Fibroblast of lung (primary cell): ENCODE data around the gene STKLD1.

Experiments used
- EZH2 ChIP-seq: IDR thresholded peaks from 2 replicates; pipeline ENCODE4 v1.5.1; 2012; ENCODE audit warnings: low read length, control low read depth, mild to moderate bottlenecking; ENCODE audit errors: missing control alignments
- TF ChIP-seq, protein P1 (sequence below), 2 donors: IDR thresholded peaks in 1 of 2; conservative IDR thresholded peaks in 1 of 2; 1 replicate in 1 of 2; 2 replicates in 1 of 2; pipeline ENCODE4 v1.5.1; 2011 to 2012; ENCODE audit warnings: low read length in 2 of 2, control low read depth in 1 of 2, inconsistent platforms in 1 of 2, low read depth in 1 of 2, mild to moderate bottlenecking in 1 of 2

DNA sequence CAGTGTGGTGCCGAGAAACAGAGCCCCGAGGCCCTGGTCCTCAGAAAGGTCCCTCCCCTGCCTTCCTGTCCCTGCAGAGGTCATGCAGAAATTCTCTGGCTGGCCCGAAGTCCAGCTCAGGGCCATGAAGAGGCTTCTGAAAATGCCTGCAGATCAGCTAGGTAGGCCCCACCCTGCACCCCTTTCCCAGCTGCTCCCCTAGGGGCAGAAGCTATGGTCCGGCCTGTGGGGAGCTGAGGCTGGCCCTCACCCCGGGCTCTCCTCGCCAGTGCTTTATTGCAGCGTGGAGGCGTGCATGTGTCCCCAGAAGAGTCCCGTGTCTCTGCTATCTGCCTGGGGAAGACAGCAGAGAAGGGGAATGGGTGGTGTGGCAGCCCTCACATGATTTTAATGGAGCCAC is 21.7 kb downstream of the STKLD1 start:
- TF ChIP-seq, protein P1, sequence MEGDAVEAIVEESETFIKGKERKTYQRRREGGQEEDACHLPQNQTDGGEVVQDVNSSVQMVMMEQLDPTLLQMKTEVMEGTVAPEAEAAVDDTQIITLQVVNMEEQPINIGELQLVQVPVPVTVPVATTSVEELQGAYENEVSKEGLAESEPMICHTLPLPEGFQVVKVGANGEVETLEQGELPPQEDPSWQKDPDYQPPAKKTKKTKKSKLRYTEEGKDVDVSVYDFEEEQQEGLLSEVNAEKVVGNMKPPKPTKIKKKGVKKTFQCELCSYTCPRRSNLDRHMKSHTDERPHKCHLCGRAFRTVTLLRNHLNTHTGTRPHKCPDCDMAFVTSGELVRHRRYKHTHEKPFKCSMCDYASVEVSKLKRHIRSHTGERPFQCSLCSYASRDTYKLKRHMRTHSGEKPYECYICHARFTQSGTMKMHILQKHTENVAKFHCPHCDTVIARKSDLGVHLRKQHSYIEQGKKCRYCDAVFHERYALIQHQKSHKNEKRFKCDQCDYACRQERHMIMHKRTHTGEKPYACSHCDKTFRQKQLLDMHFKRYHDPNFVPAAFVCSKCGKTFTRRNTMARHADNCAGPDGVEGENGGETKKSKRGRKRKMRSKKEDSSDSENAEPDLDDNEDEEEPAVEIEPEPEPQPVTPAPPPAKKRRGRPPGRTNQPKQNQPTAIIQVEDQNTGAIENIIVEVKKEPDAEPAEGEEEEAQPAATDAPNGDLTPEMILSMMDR (conservative IDR thresholded peaks at IDR 0.05 in 1 of 2, IDR thresholded peaks at IDR 0.05 in 1 of 2; ENCODE audit: low read depth in 1 of 2, low read length in 2 of 2) = no peak
- TF ChIP-seq EZH2 = no peak
